HepG2 (cell line): ENCODE measurements around the gene COG1. TPM values are rescaled to one million over a fixed set of nuclear protein-coding genes. Genes with fewer than 3 reads are reported as not detected.
A peak's percentile ranks its signal among the peaks of the same experiment; 100 is the strongest.

Experiments used
- ATAD3A ChIP-seq: sonication (generic); formaldehyde crosslinking; IDR thresholded peaks from 2 replicates; pipeline ENCODE4 v1.4.0; 2020; ENCODE audit warnings: missing genetic modification reagents
- CC2D1A ChIP-seq: sonication (generic); formaldehyde crosslinking; IDR thresholded peaks from 2 replicates; pipeline ENCODE4 v1.8.1; 2023; ENCODE audit warnings: mild to moderate bottlenecking, missing genetic modification reagents
- ELF1 ChIP-seq: sonication (generic); formaldehyde crosslinking; IDR thresholded peaks from 2 replicates; pipeline ENCODE4 v1.4.0; 2020; ENCODE audit warnings: missing genetic modification reagents
- MAFK ChIP-seq, 2 experiments: IDR thresholded peaks in 1 of 2; conservative IDR thresholded peaks in 1 of 2; 2 replicates each; pipeline ENCODE4 v1.6.1; 2011; ENCODE audit warnings: improper control_type of control experiment in 2 of 2, low read length in 2 of 2
- ZNF343 ChIP-seq: sonication (generic); formaldehyde crosslinking; IDR thresholded peaks from 2 replicates; pipeline ENCODE4 v1.4.0; 2020; ENCODE audit warnings: mild to moderate bottlenecking, missing genetic modification reagents
- ZNF451 ChIP-seq: sonication (generic); formaldehyde crosslinking; IDR thresholded peaks from 2 replicates; pipeline ENCODE4 v1.5.0; 2020; ENCODE audit warnings: mild to moderate bottlenecking, missing genetic modification reagents
- ZNF567 ChIP-seq: sonication (generic); formaldehyde crosslinking; IDR thresholded peaks from 2 replicates; pipeline ENCODE4 v1.8.1; 2023; ENCODE audit warnings: mild to moderate bottlenecking, missing genetic modification reagents, borderline replicate concordance
- ZNF749 ChIP-seq: sonication (generic); formaldehyde crosslinking; IDR thresholded peaks from 2 replicates; pipeline ENCODE4 v1.8.0; 2022; ENCODE audit warnings: mild to moderate bottlenecking, missing genetic modification reagents, moderate library complexity, borderline replicate concordance
- polyA plus RNA-seq, 8 experiments: library from polyadenylated mRNA; depleted of rRNA in 3 of 8; stranded (reverse) in 7 of 8; unstranded in 1 of 8; fragments of >200 nt; fragmentation: Illumina TruSeq in 4 of 8; extraction: Trizol in 4 of 8; gene quantifications; 2 replicates each; pipeline versions ENCODE4 v1.2.1 to v1.2.3, GENCODE V29; 2011 to 2016; ENCODE audit warnings: low read depth in 4 of 8, missing spikeins in 1 of 8, mixed read lengths in 1 of 8; ENCODE audit not compliant: insufficient read depth in 1 of 8
- total RNA-seq, 5 experiments: library from RNA; depleted of rRNA; stranded (reverse); fragments of >200 nt; fragmentation: Illumina TruSeq; extraction: Trizol; gene quantifications; 2 replicates each; pipeline ENCODE4 v1.2.3, GENCODE V29; 2016; ENCODE audit warnings: low read depth in 1 of 5
- TF ChIP-seq, protein P1 (sequence below): sonication (generic); formaldehyde crosslinking; IDR thresholded peaks from 2 replicates; pipeline ENCODE4 v1.4.0; 2020; ENCODE audit warnings: missing genetic modification reagents, borderline replicate concordance
- TF ChIP-seq, protein P2 (sequence below): sonication (generic); formaldehyde crosslinking; IDR thresholded peaks from 2 replicates; pipeline ENCODE4 v1.9.0; 2021; ENCODE audit warnings: missing genetic modification reagents, mild to moderate bottlenecking, borderline replicate concordance
- TF ChIP-seq, protein P3 (sequence below): sonication (generic); formaldehyde crosslinking; IDR thresholded peaks from 2 replicates; pipeline ENCODE4 v1.4.0; 2020; ENCODE audit warnings: missing genetic modification reagents, mild to moderate bottlenecking, borderline replicate concordance
- TF ChIP-seq, protein P4 (sequence below): sonication (generic); formaldehyde crosslinking; IDR thresholded peaks from 2 replicates; pipeline ENCODE4 v1.8.1; 2023; ENCODE audit warnings: missing genetic modification reagents, inconsistent platforms, borderline replicate concordance
- TF ChIP-seq, protein P5 (sequence below): sonication (generic); formaldehyde crosslinking; IDR thresholded peaks from 2 replicates; pipeline ENCODE4 v1.4.0; 2020; ENCODE audit warnings: missing genetic modification reagents
- TF ChIP-seq, protein P6 (sequence below): sonication (generic); formaldehyde crosslinking; IDR thresholded peaks from 2 replicates; pipeline ENCODE4 v1.4.0; 2020; ENCODE audit warnings: mild to moderate bottlenecking, missing genetic modification reagents
- TF ChIP-seq, protein P7 (sequence below): sonication (generic); formaldehyde crosslinking; IDR thresholded peaks from 2 replicates; pipeline ENCODE4 v1.4.0; 2020; ENCODE audit warnings: mild to moderate bottlenecking, missing genetic modification reagents

Gene COG1
- total and polyA plus RNA-seq, 2 of the 13 experiments (the other 11 are each of a cell fraction or from before 2014, with no cell fraction given): 36.6 to 39.7 TPM

DNA sequence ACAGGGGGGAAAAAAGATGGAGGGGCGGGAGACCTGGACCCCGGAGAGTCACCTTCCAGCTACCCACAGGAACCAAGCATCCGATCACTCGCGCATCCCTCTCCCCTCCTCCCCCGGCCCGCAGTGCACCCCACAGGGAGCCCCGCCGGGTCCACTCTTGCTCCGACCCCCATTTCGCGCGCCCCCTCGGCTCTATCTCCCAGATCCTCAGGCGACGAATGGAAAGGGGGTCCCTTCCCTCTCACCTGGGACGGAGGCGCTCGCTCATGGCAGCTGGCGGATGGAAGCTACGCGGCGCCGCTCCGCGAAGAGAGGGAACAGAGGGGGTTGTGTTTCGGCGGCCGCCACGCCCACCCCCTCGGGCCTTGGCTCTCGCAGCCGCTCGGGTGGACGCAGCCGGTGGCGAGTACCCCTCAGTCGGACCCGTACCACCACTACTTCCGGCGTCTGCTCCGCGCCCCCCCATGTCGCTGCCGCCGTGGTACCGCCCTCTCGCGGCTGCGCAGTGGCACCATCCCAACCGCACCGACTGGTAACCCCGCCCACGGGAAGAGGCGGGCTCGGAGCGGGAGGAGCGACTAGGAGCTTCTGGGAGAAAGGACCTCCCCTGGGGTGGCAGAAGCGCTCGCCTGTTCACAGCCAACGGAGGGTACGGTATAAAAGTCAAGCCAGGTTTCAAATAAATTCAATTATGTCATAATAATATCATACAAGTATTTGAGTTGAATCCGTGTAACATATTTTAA lies 39.2 kb downstream of the COG1 start (continued):
- TF ChIP-seq, protein P1, sequence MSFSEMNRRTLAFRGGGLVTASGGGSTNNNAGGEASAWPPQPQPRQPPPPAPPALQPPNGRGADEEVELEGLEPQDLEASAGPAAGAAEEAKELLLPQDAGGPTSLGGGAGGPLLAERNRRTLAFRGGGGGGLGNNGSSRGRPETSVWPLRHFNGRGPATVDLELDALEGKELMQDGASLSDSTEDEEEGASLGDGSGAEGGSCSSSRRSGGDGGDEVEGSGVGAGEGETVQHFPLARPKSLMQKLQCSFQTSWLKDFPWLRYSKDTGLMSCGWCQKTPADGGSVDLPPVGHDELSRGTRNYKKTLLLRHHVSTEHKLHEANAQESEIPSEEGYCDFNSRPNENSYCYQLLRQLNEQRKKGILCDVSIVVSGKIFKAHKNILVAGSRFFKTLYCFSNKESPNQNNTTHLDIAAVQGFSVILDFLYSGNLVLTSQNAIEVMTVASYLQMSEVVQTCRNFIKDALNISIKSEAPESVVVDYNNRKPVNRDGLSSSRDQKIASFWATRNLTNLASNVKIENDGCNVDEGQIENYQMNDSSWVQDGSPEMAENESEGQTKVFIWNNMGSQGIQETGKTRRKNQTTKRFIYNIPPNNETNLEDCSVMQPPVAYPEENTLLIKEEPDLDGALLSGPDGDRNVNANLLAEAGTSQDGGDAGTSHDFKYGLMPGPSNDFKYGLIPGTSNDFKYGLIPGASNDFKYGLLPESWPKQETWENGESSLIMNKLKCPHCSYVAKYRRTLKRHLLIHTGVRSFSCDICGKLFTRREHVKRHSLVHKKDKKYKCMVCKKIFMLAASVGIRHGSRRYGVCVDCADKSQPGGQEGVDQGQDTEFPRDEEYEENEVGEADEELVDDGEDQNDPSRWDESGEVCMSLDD (CRISPR knock-in tag): no peak
- TF ChIP-seq, protein P2, sequence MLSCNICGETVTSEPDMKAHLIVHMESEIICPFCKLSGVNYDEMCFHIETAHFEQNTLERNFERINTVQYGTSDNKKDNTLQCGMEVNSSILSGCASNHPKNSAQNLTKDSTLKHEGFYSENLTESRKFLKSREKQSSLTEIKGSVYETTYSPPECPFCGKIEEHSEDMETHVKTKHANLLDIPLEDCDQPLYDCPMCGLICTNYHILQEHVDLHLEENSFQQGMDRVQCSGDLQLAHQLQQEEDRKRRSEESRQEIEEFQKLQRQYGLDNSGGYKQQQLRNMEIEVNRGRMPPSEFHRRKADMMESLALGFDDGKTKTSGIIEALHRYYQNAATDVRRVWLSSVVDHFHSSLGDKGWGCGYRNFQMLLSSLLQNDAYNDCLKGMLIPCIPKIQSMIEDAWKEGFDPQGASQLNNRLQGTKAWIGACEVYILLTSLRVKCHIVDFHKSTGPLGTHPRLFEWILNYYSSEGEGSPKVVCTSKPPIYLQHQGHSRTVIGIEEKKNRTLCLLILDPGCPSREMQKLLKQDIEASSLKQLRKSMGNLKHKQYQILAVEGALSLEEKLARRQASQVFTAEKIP (CRISPR knock-in tag): no peak
- TF ChIP-seq, protein P3, sequence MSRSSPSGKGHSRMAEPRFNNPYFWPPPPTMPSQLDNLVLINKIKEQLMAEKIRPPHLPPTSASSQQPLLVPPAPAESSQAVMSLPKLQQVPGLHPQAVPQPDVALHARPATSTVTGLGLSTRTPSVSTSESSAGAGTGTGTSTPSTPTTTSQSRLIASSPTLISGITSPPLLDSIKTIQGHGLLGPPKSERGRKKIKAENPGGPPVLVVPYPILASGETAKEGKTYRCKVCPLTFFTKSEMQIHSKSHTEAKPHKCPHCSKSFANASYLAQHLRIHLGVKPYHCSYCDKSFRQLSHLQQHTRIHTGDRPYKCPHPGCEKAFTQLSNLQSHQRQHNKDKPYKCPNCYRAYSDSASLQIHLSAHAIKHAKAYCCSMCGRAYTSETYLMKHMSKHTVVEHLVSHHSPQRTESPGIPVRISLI (CRISPR knock-in tag): no peak
- TF ChIP-seq MAFK (conservative IDR thresholded peaks at IDR 0.05 in 1 of 2, IDR thresholded peaks at IDR 0.05 in 1 of 2; ENCODE audit: low read length in 2 of 2) (no peak), ATAD3A (peak; percentile 63; the same call in 1 of the 2 replicates), CC2D1A (CRISPR knock-in tag) (no peak), ZNF343 (CRISPR knock-in tag) (peak; percentile 79; the same call in 1 of the 2 replicates), ZNF567 (CRISPR knock-in tag) (peak; percentile 48), ZNF451 (CRISPR knock-in tag) (peak; percentile 37; the same call in 1 of the 2 replicates), ZNF749 (CRISPR knock-in tag) (no peak; the same call in 1 of the 2 replicates), ELF1 (CRISPR knock-in tag) (peak; percentile 94)
- TF ChIP-seq, protein P4, sequence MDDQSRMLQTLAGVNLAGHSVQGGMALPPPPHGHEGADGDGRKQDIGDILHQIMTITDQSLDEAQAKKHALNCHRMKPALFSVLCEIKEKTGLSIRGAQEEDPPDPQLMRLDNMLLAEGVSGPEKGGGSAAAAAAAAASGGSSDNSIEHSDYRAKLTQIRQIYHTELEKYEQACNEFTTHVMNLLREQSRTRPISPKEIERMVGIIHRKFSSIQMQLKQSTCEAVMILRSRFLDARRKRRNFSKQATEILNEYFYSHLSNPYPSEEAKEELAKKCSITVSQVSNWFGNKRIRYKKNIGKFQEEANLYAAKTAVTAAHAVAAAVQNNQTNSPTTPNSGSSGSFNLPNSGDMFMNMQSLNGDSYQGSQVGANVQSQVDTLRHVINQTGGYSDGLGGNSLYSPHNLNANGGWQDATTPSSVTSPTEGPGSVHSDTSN (CRISPR knock-in tag): no peak; the same call in 1 of the 2 replicates
- TF ChIP-seq, protein P5, sequence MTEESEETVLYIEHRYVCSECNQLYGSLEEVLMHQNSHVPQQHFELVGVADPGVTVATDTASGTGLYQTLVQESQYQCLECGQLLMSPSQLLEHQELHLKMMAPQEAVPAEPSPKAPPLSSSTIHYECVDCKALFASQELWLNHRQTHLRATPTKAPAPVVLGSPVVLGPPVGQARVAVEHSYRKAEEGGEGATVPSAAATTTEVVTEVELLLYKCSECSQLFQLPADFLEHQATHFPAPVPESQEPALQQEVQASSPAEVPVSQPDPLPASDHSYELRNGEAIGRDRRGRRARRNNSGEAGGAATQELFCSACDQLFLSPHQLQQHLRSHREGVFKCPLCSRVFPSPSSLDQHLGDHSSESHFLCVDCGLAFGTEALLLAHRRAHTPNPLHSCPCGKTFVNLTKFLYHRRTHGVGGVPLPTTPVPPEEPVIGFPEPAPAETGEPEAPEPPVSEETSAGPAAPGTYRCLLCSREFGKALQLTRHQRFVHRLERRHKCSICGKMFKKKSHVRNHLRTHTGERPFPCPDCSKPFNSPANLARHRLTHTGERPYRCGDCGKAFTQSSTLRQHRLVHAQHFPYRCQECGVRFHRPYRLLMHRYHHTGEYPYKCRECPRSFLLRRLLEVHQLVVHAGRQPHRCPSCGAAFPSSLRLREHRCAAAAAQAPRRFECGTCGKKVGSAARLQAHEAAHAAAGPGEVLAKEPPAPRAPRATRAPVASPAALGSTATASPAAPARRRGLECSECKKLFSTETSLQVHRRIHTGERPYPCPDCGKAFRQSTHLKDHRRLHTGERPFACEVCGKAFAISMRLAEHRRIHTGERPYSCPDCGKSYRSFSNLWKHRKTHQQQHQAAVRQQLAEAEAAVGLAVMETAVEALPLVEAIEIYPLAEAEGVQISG: peak; percentile 88
- TF ChIP-seq, protein P6, sequence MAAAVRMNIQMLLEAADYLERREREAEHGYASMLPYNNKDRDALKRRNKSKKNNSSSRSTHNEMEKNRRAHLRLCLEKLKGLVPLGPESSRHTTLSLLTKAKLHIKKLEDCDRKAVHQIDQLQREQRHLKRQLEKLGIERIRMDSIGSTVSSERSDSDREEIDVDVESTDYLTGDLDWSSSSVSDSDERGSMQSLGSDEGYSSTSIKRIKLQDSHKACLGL (CRISPR knock-in tag): peak; percentile 56; the same call in 1 of the 2 replicates
- TF ChIP-seq, protein P7, sequence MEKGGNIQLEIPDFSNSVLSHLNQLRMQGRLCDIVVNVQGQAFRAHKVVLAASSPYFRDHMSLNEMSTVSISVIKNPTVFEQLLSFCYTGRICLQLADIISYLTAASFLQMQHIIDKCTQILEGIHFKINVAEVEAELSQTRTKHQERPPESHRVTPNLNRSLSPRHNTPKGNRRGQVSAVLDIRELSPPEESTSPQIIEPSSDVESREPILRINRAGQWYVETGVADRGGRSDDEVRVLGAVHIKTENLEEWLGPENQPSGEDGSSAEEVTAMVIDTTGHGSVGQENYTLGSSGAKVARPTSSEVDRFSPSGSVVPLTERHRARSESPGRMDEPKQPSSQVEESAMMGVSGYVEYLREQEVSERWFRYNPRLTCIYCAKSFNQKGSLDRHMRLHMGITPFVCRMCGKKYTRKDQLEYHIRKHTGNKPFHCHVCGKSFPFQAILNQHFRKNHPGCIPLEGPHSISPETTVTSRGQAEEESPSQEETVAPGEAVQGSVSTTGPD (CRISPR knock-in tag): 0 out of 2 replicates have a peak, but pooled peaks have one; percentile 40
